Measurements from ENCODE around the gene TPD52L2. TPM values are rescaled to one million over a fixed set of nuclear protein-coding genes. Genes with fewer than 3 reads are reported as not detected.

TPD52L2 gene
- 78.0 TPM for total RNA-seq
- long read RNA-seq, transcript TPD52L2-203 (6 exons, 2,237 nt) = minor isoform, 28 of 85 reads
- long read RNA-seq, transcript TPD52L2-202 (7 exons, 2,297 nt) = major isoform, 45 of 85 reads
- long read RNA-seq, partial matches to known transcripts = 2 of 85 reads
- long read RNA-seq, other reads (novel, unspliced or antisense) = 9 of 85 reads

DNA sequence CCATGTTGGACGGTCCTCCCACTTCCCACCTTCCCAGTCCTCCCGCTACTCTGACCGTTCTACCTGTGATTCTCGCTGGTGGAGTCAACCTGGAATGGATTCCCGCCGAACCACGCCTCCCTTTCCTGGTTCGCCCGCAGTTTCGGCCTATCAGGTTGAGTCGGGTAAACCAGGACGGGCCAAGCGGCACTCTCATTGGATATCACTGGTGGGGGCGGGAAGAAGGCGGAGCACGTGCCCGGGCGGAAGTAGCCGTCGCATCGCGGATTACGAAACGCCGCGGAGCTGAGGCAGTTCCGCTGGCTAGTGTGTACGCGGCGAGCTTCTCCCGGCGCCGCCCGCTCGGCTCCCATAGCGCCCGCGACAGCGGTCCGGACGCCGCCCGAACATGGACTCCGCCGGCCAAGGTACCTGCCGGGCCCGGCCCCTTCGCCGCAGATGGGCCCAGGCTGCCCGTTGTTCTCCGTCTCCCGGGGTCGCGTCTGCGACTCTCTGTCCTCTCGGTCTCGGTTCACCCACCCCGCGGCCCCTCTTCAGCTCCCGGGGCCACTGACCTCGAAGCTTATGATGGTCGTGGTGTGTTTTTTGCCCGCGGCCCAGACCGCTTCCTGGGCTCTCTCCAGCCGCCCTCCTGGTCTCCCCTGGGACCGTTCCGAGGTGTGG lies at the start of gene TPD52L2:
Gene TPD52L2 (plus strand): TSS at position 293 of the 663 bp plus-strand sequence. CDS start 96 bp downstream, at position 389.
- intact Hi-C loops (cut with DNase I) = loop anchor here (1.0 to 5.0 kb wide), 4 partner anchors 36 to 328 kb away; partner anchors contain the start of gene PTK6
- ATAC-seq (peak; percentile 95), DNase-seq (ENCODE audit: missing footprints) (peak; percentile 99)

- no peak for DNase-seq (ENCODE audit: missing footprints)
- intact Hi-C loops (cut with DNase I) = no loop called here
- no peak for ATAC-seq
Measured at GRCh38 chr20:63815615-63816253, 49.3 kb upstream of the TPD52L2 start.

- ATAC-seq = peak; percentile 59
- no peak for DNase-seq (ENCODE audit: missing footprints)
- intact Hi-C loops (cut with DNase I) = no loop called here
Measured at GRCh38 chr20:63819224-63819921, 45.7 kb upstream of the TPD52L2 start.

DNA sequence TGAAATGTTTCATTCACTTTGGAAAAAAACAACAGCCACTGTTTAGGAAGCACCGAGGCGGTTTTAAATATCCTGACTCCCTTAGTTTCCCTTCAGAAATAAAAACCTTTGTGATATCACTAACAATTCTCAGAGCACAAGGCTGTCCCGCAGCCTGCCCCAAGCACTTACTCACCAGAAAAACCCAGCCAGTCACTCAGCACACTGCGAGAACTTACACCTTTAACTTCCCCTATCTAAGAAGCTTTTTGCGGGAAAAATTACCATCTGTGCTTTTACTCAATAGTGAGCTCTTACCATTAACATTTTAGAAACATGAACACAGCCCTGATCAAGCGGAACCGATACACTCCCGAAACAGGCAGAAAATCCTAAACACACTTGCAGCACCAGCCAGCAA lies 43.3 kb upstream of the TPD52L2 start:
- ATAC-seq (no peak), DNase-seq (ENCODE audit: missing footprints) (no peak)
- intact Hi-C loops (cut with DNase I) = no loop called here

- ATAC-seq (no peak), DNase-seq (ENCODE audit: missing footprints) (peak; percentile 22)
- intact Hi-C loops (cut with DNase I) = no loop called here
Measured at GRCh38 chr20:63822276-63822696, 42.8 kb upstream of the TPD52L2 start.

DNA sequence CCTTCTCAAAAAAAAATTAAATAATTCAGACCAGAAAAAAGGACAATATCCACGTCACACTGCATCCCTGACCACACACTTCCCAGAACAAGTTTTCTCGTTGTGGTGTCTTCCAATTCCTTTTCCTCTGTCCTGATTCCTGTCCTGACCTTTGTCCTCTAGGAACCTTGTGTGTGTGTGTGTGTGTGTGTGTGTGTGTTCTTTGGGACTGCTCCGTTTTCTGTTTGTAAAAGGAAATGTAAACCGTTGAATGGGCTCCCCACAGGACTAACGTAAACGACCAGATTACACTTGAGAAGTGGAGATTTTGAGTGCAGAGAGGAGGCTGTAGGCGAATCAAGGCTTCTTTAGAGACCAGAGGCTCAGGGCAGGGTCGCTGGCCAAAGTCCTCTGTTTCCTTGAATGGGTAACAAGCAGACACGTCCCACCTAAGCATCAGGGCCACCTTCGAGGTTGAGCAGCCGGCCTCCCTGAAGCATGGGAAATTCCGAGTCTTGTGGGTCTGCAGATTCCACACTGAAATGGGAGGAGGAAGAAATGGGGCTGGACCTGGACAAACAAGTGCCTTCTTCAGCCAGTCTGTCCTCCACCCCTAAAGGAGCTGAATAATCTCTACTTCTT lies 41.3 kb upstream of the TPD52L2 start:
- intact Hi-C loops (cut with DNase I) = no loop called here
- no peak for ATAC-seq

DNA sequence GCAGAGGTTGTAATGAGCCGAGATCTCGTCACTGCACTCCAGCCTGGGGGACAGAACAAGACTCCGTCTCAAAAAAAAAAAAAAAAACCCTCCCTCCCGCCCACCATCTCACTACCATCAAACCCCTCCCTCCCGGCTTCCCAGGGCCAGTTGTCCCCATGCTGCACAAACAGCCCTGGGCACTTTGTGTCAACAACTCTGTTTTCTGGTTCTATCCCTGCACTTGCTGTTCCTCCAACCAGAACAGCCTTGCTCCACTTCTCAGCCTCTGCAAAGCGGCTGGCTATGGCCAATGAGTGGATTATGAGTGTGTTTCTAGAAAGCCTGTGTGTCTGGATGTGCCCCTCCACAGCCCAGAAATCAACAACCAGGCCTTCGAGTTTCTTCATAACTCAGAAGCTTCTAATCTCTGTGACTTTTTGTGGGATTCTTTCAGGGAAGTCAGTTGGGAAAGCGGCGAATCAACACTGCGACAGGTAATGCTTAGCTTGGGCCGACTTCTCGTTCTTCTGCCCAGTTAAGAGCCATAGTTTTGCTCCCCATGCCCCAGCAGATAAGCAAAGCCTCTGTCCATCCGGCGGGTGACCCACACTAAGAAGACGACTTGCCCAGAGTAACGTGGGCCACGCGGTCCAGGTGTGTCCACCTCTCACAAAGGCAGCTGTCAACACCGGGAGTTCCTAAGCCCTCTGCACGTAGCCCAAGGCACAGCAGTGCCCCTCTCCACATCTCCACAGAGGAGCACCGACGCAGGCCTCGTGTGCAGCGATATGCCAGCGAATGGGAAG lies 39.5 kb upstream of the TPD52L2 start:
- intact Hi-C loops (cut with DNase I) = no loop called here
- DNase-seq (ENCODE audit: missing footprints) = peak; percentile 34
- no peak for ATAC-seq

More for the DNA sequence above, 41.3 kb upstream of the TPD52L2 start:
- DNase-seq (ENCODE audit: missing footprints) = no peak

- intact Hi-C loops (cut with DNase I) = no loop called here
- DNase-seq (ENCODE audit: missing footprints) (peak; percentile 32), ATAC-seq (no peak)
Measured at GRCh38 chr20:63826753-63827152, 38.3 kb upstream of the TPD52L2 start.

DNA sequence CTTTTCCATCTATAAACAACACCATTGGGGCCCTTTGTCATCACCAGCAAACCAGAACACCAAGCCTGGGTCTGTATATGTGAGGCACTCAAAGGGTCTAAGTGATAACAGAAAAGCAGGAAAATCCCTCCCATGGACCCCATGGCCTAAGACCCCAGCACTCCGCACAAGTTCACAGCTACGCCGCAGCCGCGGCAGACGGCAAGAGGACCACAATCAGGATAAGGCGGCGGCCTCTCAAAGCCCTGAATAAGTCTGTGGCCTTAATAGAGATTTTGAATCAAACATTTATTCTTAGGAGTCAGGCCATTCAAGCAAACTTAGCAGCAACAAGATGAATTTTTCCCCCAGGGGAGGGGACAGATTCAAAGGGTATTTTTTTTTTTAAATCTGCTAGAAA lies 36.9 kb upstream of the TPD52L2 start:
- ATAC-seq (no peak), DNase-seq (ENCODE audit: missing footprints) (no peak)
- intact Hi-C loops (cut with DNase I) = loop anchor here (2.0 kb wide), 1 partner anchor 37 kb away; the partner anchor contains the start of gene TPD52L2

GRCh38 chr20:63828545-63828944 lies 36.5 kb upstream of the TPD52L2 start:
- DNase-seq (ENCODE audit: missing footprints) = no peak
- intact Hi-C loops (cut with DNase I) = loop anchor here (2.0 kb wide), 1 partner anchor 36 kb away; the partner anchor contains the start of gene TPD52L2
- ATAC-seq = no peak

GRCh38 chr20:63828951-63829350 lies 36.1 kb upstream of the TPD52L2 start:
- ATAC-seq (no peak), DNase-seq (ENCODE audit: missing footprints) (no peak)
- intact Hi-C loops (cut with DNase I) = loop anchor here (2.0 kb wide), 1 partner anchor 36 kb away; the partner anchor contains the start of gene TPD52L2

GRCh38 chr20:63829603-63829944 lies 35.5 kb upstream of the TPD52L2 start:
- no peak for ATAC-seq
- DNase-seq (ENCODE audit: missing footprints) = no peak
- intact Hi-C loops (cut with DNase I) = loop anchor here (2.0 kb wide), 1 partner anchor 35 kb away; the partner anchor contains the start of gene TPD52L2

- peak; percentile 60 for DNase-seq (ENCODE audit: missing footprints)
- ATAC-seq = no peak
- intact Hi-C loops (cut with DNase I) = loop anchor here (2.0 to 5.0 kb wide), 2 partner anchors 35 to 43 kb away; partner anchors contain the start of gene TPD52L2
Measured at GRCh38 chr20:63829945-63830835, 34.9 kb upstream of the TPD52L2 start.

DNA sequence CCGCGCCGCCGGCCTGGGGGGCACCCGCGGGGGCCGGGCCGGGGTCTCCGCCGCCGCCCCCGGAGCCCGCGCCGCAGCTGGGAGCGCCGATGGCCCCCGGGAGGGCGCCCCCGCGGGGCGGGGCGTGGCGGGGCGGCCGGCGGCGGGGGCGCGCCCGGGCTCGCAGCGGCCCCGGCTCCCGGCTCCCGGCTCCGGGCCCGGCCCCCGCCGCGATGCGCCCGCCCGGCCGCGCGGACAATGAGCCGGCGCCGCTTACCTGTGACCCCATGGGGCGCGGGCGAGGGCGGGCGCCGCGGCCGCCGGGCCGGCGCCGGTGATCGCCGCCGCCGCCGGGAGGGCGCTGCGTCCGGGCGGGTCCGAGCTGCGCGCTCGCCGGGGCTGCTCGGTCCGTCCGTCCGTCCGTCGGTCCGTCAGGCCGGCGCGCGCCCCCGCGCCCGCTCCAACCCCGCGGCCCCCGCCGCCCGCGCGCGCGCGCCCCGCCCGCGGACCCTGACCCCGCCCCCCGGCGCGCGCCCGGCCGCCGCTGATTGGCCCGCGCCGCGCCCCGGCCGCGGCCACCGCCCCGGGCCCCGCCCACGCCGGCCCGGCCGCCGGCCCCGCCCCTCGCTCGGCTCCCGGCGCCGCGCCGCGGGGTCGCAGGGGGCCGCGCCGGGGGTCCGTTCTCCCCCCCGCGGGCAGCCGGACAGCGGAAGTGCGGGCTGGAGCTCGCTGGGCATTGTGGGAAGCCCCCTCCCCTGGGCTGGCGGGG lies 34.1 kb upstream of the TPD52L2 start, which contains the start of gene ZBTB46:
Gene ZBTB46 (minus strand): TSS at position 424 of the 748 bp plus-strand sequence. CDS start 40,507 bp downstream, outside the sequence.
- DNase-seq (ENCODE audit: missing footprints) = peak; percentile 88
- intact Hi-C loops (cut with DNase I) = loop anchor here (5.0 kb wide), 1 partner anchor 44 kb away; no protein-coding TSS in a partner anchor
- peak; percentile 33 for ATAC-seq

- no peak for DNase-seq (ENCODE audit: missing footprints)
Measured at GRCh38 chr20:63831646-63831992, 33.5 kb upstream of the TPD52L2 start.

More at GRCh38 chr20:63831646-63831992, 33.5 kb upstream of the TPD52L2 start:
- ATAC-seq = no peak
- intact Hi-C loops (cut with DNase I) = loop anchor here (5.0 kb wide), 1 partner anchor 44 kb away; no protein-coding TSS in a partner anchor
